Measurements from ENCODE around the gene ARID3A.
"Not testable (repeated sequence)": the region's sequence is repeated elsewhere in the genome, so short reads cannot be mapped to it uniquely, and the experiment has no call there.

Gene ARID3A

DNA sequence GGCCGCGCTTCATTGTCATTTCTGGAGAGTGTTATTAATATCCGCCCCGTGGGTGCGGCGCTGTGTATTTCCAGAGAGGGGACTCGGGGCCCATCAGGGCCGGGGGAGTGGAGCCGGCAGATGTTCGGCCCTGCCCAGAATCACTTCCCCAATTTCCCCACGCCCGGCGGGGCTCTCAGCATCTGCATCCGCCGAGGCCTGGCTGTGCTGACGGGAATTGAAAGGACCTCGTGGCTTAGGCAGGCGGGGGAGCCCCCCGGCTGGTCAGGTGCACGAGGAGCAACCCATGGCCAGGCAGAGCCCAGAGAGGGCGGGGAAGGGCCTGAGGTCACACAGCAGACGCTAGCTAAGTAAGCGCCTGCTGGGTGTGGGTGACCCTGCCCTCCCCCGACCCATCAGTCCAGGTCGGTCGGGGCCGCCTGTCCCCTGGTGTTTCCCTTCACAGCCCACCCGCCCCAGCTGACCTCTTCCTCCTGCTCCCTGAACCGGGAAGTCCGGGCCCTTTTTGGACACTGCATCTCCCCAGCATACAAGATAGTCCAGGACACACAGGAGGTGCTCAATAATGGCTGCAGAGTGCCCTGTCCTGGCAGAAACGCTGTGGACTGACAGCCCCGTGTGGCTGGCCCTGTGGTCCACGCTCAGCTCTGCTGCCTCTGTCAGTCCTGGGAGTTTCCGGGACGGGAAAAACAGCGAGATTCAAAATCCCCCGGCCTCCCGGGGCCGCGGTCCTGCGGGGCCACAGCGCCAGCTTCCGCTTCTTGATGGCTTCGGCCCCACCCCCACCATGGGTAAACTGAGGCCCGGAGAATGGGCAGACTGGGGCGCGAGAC is 22.1 kb downstream of the ARID3A start:
- DNase-seq, result no peak

DNA sequence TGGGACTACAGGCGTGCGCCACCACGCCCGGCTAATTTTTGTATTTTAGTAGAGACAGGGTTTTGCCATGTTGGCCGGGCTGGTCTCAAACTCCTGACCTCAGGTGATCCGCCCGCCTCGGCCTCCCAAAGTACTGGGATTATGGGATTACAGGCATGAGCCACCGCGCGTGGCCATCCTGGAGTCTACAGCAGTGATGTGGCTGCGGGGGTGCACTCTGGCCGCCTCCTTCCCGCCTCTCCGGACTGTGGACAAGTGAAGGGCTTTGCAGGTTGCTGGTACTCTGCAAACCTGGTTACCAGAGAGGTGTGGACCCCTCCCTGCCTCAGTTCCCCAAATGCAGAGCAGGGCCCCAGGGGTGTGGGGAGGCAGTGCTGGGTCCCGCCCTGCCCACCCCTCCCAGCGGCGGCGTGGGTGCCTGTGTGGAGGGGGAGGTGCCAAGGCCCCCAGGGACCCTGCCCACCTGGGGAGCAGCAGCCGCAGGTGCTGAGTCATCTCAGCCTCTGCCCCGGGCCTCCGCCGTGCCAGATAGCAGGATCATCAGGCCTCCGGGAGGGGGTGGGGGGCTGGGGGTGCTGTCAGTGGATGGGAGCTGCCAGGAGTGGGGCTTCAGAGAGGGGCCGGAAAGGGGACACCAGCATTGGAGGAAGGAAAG is 23.1 kb downstream of the ARID3A start:
- DNase-seq, result no peak

DNA sequence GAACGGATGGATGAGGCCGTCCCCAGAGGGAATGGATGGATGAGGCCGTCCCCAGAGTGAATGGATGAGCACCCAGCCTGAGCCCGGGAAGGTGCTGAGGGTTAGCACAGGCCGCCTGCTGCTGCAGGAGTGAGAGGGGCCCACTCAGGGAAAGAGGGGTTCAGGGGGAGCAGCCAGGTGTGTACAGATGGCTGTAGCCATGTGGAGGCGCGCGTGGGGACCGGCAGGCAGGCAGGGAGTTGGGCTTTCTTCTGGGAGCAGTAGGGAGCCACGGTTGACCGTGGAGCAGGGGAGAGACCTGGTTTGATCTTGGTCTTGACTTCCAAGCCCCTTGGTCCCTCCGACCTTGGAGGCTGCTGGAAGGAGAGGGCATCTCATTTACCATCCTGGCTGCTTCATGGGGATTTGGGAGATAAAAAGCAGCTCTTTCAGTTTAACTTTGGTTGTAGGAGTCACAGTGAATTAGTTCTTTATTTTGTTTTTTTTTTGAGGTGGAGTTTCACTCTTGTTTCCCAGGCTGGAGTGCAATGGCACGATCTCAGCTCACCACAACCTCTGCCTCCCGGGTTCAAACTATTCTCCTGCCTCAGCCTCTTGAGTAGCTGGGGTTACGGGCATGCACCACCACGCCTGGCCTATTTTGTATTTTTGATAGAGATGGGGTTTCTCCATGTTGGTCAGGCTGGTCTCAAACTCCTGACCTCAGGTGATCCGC is 24.7 kb downstream of the ARID3A start:
- no peak for DNase-seq

DNA sequence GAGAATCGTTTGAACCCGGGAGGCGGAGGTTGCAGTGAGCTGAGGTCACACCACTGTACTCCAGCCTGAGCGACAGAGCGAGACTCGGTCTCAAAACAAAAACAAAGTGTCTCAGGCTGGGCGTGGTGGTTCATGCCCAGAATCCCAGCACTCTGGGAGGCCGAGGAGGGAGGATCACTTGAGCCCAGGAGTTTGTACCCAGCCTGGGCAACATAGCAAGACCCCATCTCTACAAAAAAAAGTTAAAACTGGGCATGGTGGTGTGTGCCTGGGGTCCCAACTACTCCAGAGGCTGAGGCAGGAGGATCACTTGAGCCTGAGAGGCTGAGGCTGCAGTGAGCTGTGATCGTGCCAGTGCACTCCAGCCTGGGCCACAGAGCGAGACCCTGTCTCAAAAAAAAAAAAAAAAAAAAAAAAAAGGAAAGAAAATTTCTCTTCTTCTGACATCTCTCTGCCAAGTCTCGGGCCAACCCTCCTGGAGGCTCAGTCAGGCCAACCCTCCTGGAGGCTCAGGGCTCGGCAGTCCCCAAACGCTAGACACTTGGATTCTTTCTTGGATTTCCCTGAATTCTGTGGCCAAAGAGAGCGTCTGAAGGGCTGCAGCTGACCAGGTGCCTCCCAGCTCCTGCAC is 26.3 kb downstream of the ARID3A start:
- DNase-seq, result no peak

DNA sequence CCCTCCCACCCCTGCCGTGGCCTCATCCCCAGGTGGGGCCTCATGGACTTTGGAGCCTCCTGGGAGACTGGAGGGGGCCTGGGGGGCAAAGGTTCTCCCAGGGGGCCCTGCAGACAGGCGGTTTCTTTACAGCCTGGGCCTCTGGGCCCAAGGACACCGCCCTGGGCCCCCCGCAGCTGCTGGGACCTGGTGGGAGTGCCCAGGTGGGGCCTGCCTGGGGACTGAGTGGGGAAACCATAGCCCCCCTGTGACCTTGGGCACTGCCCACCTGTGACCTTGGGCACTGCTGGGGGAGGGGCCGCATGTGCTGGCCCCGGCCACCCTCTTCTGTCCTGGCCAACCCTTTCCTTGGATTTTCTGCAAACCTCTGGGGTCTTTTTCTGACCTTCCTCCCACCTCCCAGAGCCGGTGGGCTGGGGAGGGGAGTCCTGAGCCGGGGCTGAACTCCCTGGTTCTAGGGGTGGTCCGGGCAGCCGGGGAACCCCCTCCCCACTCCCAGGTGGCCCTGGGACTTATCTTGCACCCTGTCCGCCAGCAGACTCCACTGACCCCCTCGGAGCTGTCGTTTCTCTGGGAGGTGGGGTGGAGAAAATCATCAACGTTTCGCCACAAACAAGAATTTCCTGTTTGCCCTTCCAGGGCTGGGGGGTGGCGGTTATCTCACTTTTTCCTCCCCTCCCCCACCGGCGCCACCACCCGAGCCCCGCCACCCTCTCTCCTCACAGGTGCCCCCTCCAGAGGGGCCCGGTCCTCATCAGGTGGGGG is 27.0 kb downstream of the ARID3A start:
- DNase-seq, result peak; percentile 40

DNA sequence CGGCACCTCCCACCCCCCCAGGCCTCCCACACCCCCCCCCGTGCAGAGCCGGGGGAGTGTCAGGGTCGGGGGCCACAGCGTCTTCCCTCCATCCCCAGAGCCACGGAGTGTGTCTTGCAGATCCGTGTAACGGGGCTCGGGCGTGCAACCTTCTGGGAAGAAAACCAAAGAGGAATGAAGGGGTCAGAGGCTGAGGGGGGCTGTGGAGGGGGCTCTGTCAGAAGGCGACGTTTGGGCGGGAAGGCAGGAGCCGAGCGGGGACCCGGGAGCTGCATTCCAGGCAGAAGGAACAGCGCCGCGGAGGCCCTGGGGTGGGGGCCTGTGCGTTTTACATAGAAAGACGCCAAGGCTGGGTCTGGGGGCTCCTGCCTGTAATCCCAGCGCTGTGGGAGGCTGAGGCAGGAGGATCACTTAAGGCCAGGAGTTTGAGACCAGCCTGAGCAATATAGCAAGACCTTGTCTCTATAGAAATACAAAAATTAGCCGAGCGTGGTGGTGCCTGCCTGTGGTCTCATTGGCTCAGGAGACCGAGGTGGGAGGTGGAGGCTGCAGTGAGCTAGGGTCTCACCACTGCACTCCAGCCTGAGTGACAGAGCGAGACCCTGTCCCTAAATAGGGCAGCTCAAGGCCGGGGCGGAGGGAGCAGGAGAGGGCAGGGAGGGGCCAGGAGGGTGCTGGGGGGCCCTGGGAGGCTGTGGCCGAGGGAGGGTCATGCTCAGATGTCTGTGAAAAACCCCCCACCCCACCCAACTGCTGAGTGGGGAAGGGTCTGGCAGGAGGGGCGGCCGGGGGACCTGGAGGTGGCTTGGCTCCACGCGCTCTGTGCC is 27.8 kb downstream of the ARID3A start:
- DNase-seq, result no peak

DNA sequence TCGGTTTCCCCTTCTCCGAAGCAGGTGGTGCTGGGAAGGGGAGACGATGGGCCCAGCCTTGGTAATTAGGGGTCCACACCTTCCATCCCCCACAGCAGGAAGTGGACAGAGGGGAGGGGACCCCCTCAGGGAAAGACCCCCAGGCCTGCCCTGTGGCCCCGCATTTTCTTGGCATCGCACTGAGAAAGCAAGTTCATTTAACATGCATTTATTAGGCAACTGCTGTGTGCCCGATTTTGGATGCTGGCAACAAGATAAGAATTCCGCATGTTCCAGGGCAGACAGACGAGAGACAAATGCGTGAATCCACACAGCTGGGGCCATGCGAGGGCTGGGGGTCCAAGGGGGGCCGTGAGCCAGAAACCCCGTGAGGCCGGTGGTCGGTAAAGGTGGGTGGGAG is 28.4 kb downstream of the ARID3A start:
- DNase-seq, result no peak

DNA sequence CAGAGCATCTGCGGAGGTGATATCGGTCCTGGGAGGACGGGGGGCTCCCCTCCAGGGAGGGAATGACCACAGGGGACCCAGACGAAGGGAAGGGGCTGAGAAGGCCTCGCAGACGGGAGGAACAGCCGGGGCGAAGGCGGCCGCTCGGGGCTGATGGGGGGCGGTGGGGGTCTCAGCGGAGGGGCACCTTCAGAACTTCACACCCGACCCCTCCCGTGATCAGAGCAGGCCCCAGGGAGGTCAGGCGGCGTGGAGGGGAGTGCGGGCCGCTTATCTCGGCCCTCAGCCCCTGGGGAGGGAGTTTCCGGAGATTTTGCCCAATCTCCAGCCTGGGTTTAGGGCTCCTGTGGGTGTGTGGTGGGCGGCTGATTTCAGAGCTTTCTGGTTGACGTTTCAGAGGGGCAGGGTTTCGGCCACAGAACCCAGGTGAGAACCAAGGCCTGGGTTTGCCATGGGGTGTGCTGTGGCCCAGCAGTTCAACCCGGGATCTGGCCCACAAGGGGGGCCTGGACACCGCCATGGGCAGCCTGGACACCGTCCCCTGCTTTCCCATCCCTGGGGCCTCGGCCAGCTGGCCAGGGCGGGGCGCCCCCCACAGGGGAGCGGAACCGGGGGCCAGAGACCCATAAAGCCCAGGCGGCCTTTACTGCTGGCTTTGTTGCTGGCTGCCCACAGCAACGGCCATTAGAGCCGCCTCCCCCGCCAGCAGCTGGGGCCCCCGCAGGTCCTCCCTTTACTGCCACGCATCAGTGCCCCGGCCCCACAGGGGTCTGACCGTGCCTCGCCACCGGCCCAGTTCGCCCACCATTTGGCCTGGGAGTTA is 29.0 kb downstream of the ARID3A start:
- no peak for DNase-seq

DNA sequence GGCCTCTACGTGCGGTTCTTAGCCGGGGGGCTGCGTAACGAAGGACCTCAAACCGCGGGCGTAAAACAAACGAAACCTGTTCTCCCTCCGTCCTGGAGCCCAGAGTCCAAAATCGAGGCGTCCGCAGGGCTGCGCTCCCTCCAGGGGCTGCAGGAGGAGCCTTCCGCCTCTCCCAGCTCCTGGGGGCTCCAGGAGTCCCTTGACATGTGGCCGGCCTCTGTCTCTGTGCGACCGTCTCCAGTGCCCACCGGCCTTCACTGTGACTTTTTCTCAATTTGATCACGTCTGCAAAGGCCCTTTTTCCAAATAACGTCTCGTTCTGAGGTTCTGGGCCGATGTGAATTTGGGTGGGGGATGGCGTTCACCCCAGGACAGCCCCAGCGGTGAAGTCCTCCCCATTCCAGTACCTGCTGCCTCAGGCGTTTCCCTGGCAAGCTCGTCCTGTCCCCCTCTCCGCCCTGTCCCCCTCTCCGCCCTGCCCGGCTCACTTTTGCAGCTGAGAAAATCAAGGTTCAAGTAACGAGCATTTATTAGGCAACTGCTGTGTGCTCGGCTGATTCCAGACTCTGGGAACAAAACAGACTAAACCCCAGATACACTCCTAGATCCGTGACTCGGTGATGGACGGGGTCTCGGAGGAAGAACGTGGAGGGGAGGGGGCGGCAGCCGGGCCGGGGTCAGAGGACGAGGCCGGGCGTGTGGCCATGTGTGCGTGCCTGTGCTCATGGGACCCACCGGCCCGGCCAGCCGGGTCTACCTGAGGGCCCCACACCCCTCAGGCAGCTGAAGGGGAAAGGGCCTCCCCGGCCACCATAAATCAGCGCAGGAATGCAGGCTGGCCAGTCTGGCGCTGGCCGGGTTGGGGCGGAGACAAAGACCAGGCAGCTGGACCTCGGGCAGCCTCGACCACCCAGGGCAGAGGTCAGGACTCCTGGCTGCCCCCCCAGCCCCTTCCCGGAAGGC is 30.2 kb downstream of the ARID3A start:
- DNase-seq, result no peak

DNA sequence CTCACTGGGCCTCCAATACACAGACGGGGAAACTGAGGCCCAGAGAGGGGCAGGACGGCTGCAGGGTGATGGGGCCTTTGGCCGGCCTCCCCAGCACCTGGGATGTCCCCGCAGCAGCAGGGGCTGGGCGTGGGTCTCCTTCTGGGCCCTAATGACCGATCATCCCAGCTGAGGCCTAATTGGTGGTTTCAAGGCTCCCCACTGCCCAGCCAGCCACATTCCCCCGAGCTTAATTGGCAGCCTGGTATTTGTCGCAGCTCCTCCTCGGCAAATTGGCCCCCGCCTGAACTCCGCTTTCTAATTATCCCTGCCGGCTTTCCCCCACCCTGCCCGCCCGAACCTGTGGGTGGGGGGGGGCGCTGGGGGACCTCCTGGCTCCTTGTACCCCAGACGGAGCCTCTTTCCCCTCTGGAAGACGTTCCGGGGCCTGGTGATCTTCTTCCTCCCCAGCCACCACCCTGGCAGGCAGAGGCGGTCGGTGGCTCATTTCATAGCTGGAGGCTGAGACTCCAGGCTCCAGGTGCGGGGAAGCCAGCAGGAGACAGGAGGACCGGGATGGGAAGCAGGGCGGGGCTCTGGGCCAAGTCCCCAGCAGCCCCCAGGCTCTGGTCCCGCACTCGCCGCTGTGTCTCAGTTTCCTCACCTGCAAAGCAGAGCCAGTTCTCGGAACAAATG is 31.1 kb downstream of the ARID3A start:
- no peak for DNase-seq

DNA sequence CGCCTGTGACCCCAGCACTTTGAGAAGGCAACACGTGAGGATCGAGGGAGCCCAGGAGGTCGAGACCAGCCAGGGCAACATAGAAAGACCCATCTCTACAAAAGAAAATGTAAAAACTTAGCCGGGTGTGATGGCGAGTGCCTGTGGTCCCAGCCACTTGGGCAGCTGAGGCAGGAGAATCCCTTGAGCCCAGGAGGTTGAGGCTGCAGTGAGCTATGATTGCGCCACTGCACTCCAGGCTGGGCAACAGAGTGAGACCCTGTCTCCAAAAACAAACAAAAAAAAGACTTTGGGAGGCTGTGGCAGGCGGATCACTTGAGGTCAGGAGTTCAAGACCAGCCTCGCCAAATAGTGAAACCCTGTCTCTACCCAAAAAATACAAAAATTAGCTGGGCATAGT is 31.7 kb downstream of the ARID3A start:
- DNase-seq, result not testable (repeated sequence)

DNA sequence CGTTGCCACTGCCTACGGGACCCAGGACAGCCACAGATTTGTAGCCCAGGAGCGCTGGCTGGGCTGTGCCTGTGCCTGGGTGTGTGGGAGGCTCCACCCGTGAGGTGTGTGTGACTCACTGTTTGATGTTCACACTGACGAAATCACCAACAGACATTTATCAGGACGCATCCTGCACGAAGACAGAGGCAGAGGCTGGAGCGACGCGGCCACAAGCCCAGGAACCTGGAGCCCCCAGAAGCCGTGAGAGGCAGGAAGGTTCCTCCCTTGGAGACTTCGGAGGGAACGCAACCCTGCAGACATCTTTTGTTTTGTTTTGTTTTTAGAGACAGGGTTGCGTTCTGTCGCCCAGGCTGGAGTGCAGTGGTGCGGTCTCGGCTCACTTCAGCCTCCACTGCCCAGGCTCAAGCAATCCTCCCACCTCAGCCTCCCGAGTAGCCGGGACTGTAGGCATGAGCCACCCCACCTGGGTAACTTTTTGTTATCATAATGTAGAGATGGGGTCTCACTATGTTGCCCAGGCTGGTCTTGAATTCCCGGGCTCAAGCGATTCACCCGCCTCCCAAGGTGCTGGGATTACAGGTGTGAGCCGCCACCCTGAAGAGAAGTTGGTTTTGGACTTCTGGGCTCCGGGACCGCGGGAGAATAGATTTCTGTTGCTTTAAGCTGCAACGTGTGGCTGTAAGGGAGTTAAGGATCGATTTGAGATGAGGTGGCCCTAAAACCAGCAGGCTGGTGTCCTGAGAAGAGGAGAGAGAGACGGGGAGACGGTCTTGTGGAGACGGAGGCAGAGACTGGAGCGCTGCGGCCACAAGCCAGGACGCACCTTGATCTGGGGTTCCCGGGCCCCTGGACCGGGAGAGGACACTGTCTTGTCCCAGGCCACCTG is 33.4 kb downstream of the ARID3A start:
- DNase-seq, result no peak

DNA sequence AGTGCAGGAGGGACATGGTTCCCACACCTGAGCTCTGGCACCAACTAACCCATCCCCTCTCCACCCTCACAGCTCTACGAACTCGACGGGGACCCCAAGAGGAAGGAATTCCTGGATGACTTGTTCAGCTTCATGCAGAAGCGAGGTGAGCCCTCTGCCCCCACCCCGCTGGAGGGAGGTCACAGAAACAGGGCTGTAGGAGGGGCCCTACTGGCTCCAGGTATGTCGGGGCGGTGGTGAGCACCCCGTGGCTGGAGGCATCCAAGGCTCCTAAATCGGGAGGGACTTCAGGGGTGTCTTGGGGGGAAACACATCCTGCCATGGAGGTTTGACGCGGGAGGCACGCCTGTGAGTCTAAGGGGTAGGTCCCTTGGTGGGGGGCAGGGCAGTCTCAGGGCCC is 34.2 kb downstream of the ARID3A start:
- DNase-seq, result no peak

DNA sequence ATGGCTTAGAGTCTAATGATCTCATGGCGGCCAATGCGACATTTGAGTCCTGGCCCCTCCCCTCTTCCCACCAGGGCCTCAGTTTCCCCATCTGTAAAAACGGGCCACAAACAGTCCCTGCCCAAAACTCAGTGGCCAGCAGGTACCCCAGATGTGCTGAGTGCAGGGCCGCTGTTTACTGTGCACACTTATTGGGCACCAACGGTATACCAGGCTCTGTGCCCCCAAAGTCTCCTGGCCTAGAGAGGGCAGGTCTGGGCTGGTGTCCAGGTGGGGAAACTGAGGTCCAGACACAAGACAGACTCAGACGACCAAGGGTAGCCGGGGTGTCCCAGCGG is 34.7 kb downstream of the ARID3A start:
- no peak for DNase-seq

DNA sequence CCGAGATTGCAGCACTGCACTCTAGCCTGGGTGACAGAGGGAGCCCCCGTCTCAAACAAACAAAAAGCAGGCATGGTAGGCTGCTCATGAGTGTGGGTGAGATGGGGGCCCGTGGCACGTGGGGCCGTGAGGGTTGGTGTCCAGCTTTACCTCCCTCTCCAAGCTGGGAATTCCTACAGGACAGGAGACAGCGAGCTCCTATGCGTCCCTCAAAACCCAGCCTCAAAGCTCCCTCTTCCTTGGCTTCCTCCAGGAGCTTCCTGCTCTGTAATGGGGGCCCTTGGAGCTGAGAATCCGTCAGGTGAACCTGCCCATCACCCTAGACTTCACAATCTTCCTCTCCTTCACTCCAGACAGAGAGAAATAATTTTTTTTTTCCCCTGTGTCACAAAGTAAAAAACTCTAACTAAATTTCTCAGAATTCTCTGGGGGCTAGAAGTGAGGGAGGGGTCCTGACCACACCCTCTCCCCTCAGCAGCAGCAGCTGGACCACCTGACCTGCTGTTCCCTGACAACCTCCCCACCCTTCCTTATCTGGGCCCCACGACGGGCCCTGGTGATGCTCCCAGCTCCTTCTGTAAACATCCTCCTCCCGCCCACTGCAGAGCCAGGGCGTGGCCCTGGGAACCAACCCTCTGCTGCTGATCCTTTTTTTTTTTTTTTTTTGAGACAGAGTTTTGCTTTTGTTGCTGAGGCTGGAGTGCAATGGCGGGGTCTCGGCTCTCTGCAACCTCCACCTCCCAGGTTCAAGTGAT is 36.2 kb downstream of the ARID3A start:
- no peak for DNase-seq

DNA sequence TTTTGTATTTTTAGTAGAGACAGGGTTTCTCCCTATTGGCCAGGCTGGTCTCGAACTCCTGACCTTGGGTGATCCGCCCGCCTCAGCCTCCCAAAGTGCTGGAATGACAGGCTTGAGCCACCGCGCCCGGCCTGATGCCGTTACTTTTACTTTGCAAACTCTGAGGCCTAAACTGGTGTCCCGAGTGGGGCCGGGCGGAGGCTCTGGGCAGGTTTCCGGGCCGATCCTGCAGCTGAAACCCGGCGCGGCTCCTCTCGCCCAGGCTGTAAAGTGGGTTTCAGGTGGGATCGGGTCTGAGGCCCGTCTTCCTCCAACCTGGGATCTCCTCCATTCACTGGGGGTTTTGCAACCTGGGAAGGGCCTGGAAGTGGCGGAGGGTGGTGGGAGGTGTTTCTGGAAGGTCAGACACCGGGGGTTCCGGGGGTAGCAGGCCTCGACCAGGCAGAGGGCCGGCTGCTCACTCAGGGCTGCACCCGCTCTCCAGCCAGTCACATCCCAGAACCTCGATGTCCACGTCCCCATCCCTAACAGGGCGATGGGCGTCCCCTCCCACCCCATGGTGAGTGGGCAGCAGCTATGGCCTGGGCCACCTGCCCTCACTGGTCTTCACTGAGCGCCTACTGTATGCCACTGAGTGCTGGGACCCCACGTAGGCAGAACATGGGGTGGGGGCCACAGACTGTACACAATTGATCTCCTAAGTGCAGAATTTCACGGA is 37.0 kb downstream of the ARID3A start:
- no peak for DNase-seq
